Measurements from ENCODE around the gene LMX1A.
A peak's percentile ranks its signal among the peaks of the same experiment; 100 is the strongest.

The LMX1A gene
- long read RNA-seq, donor 1 = 0 reads
- long read RNA-seq, donor 2 = 0 reads
- long read RNA-seq, donor 3 = 0 reads
- long read RNA-seq, donor 4 = 0 reads
- long read RNA-seq, donor 5 = 0 reads
- long read RNA-seq, donor 6 = 0 reads
- long read RNA-seq, donor 7 = 0 reads
- long read RNA-seq, donor 8 = 0 reads

DNA sequence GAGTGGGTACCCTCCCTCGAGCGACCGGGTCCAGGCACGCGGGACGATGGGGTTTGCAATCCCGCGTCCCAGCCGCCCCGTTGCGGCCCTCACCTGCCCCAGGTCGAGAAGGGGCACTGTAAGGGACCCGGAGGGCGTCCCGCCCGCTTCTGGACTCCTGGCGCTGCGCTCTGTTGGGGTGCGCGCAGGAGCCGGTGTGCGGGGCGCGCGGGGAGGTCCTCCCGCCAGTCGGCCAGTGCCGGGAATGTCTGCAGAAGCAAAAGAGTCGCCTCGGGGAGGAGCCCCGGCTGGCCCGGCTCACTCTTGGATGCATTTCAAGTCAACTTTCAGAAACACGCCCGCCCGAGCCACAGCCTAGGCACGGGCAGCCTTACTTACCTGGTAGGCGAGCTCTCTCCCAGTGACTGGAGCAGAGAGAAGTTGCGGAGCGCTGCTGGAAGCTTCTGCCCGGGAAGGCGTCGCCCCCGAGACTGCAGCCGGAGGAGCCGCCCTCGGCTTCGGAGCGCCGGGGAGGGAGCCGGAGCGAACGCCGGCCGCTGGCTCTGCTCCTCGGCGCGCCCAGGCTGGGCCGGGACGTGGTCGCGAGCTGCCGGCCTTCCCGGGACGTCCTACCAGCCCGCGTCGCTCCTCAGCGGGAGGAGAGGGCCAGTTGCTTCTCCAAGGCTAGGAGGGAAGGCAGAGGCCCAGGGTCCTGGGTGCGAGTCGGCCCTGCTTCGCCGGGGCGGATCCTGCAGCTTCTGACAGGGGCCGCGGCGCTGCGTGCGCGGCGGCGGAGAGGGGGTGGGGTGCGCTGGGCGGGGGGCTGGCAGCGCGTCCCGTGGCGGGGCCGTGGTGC is at the start of gene LMX1A:
LMX1A (minus strand) TSS at position 739 of the 835 bp plus-strand sequence. CDS start 1,156 bp downstream, outside the sequence.
- peak; percentile 73 for DNase-seq

DNA sequence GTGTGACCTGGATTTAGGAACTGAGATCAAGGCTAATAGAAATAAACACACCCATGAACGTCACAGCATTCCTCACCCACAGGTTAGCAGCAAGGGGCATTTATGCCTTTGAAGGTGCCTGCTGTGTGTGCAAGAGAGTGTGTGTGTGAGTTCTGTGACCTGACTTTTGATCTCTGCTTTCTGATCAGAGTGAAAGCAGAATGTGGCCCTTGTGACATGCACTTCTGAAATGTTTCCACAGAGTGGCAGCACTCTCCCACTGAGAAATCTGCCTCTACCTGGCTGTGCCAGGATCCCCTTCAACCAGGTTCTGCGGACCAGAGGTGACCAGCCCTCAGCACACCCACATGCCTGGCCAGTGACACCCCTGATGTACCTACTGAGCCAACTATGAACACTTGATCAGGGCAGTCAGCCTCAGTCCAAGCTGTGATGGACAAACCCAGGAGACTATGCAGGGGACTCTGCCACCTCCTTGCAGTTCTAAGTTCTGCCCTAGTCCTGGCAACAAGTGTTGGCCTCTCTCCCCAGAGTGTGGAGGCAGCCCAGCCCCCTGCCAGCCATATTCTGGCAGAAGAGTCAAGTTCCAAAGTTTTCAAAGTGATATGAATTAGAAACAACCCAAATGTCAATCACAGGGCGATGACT is 47.4 kb upstream of the LMX1A start:
- peak; percentile 33 for DNase-seq

DNA sequence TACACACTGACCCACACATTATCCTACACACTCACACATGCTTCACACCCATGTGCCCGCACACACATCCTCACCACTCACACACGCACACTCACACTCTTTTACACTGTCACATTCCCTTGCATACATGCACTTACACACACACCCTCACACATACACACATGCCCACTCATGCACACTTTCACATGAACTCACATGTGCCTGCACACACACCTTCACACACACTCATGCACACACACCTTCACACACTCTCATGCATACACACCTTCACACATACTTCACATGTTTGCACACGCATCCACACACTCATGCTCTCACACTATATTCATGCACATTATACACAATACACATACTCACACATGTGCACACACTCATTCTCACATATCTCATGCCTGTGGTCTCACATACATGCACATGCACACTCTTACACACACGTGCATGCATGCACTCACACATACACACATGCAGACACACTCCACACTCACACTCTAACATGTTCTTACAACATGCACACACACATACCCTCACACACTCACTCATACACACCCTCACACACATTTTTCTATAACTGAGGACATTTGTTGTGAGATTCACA is 46.1 kb upstream of the LMX1A start:
- DNase-seq = no peak

DNA sequence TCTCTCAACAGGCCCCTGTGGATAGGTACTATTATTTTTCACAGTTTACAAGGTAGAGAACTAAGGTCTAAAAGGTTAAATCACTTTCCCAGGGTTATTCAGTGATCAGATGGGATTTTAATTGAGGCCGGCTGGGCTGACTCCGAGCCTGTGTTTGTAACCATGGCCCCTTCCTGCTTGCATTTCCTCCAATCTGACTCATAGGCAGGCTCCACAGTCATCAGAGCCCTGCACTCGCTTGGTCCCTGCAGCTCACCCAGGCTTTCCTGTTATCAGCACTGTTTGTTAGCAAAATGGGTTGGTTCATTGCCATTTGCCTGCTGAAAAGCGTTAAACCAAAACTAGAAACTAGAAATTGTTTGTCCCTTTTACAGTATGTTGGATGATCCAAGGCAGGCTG is 41.4 kb upstream of the LMX1A start:
- DNase-seq = no peak

DNA sequence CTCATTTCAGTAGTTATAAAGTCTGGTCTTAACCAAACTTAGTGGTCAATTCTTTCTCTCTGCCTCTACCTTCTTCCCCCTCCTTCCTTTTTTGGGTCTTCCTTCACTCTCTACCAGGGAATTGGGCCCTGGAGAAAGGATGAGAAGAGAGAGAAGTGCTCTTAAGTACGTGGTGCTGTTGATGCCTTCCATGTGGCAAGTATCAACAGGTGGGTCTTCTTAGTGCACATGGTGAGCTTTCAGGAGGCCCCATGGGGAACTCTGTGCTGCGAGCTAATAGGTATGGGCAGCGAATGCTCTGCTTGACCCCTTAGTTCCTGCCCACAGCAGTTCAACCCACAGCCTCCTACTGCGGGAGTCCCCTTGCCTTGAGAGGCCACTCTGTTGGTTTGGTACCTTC is 39.4 kb upstream of the LMX1A start:
- no peak for DNase-seq

DNA sequence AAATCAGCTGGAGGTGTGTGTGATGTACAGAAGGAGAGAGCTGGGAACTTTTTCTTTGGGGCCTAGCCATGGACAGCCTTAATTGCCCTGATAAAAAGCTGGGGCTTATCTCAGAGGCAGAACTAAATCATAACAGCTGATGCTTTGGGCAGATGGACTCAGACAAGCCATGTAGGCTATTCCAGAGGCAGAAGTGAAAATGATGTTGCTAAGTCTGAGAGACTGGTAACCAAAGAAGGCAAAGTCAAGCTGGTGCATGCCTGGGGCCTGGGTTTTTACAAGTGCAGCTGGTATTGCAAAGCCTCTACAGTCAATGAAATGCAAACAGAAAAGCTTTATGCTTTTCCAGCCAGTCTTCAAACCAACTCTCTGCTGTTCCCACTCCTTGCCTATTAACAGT is 39.0 kb upstream of the LMX1A start:
- no peak for DNase-seq

DNA sequence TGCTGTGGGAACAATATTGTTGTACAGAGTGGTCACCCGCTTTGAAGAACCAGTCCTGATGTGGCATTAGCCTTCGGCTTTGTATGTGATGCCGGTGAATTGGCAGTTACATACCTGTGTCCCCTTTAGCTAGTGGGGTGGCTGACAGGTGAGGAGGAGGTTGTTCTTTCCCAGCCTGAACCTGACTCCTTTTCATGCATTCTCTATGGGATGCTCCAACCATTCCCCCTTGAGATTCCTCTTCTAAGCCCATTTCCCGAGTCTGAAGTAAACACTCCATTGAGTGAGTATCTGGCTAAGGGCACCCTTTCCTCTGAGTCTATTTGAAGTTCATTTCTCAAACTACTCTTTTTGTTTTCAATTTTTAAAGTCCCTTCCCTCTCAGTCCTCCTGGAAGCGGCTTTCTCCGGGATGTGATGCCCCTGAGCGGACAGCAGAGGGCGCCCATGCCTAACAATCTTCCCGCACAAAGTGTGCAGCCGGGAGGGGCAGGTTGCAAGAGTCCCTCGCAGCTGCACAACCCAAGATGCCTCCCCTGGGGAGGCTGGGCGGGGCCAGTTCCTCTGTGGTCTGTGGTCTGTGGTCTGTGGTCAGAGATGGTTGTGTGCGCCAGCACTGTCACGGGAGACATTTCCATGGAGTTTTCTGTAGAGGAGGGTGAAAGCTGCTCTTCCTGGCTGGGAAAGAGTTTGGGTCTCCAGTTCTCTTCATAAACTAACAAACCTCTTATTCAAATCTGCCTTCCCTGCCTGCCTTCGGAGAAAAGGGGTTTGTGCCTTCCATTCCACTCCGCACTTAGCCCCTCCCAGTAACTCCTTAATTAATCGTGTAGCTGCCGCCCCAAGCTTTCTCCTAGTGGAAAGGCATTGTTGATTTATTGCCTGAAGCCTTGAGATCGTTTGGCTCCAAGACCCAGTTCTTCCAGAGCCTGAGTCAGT is 36.4 kb upstream of the LMX1A start:
- DNase-seq = peak; percentile 77

DNA sequence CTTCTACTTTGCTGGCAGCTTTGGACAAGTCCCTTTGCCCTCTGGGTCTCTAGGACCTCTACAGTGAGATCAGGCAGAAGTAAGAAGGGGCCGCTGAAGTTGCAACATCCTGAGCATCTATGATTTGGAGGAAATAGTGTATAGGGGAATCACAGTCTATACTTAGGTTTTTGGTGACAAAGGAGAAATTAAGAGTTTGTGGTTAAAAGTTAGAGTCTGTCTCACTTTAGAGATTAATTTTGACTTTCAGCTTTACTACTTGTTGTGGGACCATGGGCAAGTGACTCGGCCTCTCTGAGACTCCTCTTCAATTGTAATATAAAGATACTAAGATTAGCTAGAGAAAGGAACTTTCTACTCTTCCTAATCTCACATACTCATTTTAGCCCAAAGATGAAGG is 33.1 kb upstream of the LMX1A start:
- DNase-seq = no peak

DNA sequence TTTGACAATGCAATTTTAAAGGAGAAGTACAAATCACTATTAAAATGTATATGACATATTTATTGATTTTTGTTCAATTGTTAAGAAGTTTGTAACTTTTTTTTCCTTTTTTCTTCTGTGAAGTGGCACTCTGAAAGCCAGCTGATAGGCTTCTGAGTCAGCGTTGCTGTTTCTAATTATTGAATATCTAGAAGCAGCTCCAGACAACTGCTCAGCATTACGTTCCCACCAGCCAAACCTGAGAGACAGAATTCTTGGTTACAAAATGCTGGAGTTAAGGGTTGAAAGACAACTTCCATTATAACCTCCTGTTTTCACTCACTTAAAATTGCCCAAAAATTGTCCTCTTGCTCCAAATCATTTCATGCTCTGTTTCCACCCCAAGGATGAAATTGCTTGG is 31.4 kb upstream of the LMX1A start:
- DNase-seq = no peak

DNA sequence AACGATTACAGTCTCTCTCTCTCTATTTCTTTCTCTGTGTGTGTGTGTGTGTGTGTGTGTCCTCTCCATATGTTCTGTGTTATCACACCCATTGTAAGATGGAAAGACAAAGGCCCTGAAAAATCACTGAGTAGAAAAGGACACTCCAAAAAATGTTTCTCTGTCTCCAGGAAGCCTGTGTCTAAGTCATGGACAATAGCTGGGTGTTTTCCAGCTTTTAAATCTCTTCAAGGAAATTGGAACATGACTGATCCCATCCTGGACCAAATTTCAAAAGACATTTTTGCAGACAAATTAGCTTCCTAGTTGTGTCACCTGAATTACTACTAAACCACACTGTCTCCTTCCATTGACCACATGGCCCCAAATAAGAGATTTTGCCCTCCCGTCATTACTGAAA is 31.0 kb upstream of the LMX1A start:
- DNase-seq = no peak

DNA sequence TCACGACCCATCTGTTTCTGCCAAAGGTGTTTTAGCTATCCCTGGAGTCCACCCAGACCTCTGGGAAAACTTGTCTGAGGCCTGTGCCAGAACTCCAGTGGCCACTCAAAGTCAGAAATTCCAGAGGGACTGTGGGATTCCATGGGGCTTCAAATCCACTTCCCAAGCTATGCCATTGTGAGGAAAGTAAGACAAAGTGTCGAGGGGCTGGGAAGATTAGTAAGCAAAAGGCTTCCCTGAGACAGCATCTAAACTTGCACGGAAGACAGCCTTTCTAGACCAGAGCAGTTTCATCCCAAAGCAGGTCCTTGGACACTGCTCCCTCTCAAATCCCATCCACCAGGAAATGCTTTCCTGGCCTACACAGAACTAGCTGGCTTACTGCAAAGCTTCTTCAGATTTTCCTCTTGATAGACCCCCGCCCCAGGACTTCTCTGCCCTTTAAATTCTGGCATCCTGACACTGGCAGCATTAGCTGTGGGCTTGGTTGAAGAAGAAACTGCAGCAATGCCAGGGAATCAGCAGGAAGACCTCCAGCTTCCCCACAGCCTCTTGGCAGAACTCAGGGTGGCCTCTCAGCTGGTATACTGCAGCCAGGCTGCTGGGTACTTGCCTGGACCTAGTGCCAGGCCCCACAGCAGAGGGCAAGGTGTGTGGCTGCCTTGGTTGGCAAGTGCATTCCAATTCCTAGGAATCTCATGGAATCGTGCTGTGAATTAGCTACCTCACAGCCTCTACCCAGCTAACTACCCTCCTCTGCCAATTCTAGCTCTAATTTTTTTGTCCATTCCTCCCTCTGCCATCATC is 27.3 kb upstream of the LMX1A start:
- DNase-seq = no peak

DNA sequence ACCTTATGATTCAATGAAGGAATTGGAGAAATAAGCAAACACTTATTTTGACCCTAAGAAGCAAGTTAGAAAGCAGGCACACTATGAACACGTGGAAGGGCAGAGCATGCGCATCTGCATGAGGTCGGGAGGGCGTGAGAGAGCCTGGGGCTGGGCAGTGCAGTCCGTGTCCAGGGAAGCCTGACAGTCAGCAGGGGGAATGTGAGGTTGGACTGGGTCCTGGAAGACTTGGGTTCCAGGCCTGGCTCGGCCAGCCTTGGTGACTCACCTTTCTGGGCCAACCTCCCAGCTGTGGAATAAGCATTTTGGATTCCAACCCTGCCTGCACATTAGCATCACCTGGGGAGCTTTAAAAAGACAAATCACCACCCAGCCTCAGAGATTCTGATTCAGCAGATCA is 26.6 kb upstream of the LMX1A start:
- DNase-seq = no peak

DNA sequence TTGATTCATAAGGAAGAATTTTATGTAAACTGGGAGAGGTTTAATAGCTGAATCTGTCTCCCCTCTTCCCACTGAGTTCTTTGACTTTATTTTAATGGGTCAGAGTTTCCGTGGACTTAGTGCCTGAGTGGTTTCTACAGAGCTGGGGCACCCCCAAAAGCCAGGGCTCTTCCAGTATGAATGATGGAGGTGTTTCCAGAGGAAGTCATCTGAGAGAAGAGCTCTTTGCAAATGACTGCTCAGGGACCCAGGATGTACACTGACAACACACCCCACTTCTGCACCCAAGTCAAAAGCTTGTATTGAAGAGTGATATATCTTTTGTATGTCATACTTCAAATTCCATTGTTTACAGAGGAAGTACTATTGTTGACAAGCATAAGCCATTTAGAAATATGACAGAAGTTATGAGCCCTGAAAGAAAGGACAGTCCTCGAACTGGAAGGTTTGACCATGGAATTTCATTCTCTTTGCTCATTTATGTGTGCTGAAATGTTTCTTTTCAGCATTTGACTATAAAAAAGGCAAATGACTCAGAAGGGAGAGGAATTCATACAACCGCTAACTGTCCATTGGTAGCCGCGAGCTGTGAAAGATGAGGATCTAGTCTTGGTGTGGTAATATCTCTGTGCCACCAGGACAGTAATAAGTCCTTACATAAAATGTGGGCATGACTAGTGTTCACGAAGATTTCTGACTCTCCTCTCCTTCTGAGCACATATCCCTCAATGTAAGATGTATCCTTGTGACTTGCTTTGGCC is 25.4 kb upstream of the LMX1A start:
- no peak for DNase-seq

DNA sequence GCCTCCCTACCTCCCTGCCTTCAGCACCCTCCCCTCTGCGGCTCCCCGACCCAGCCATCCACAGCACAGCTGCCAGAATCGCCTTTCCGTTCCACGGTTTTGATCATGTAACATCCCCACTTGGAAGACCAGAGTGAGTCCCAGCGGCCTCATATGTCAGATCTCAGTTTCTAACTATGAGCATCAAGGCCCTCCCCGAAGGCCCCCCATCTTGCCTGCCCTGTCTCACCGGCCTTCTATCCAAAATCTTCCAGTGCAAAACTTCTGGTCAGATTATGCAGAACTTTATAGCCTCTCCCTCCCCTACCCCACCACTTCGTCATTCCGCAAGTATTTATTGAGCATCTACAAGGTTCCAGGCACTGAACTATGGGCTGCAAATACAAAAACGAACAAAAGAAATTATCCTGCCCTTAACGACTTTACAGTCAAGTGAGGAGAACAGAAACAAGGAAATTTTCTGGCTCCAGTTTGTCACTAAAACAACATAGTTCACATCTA is 20.3 kb upstream of the LMX1A start:
- DNase-seq = no peak

DNA sequence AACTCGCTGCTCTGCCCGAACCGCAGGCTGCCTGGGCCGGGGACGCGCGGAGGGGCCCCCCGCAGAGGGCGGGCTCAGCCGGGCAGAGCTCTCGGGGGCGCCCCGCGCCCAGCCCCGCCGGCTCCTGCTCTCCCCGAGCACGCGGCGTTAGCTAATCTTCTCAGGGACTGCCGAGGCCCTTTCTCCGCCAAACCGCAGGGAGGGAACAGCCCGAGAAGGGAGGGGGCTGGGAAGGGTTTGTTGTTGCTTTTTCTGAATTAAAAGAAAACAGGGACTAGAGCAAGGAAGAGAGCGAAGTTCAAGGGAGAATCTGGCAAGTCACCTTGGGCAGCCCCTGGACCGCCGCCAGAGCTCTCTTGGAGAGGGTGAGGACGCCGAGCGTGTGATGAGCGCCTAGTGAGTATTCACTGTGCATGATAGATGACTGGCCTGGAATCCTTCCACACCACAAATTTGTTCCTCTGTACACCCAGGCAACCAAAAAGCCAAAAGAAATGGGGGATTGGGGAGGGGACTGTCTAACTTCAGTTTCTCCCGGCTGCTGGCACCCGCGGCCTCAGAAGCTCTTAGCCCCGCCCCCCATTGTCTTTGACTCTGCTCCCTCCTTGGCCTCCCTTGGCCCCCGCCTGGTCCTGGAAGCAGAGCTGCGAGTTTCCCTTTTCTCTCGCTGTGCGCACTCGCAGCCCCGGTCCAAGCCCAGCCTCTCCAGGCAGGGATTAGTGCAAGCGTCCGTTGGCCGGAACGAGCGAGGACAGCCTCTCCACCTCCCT is 19.7 kb upstream of the LMX1A start:
- peak; percentile 85 for DNase-seq

DNA sequence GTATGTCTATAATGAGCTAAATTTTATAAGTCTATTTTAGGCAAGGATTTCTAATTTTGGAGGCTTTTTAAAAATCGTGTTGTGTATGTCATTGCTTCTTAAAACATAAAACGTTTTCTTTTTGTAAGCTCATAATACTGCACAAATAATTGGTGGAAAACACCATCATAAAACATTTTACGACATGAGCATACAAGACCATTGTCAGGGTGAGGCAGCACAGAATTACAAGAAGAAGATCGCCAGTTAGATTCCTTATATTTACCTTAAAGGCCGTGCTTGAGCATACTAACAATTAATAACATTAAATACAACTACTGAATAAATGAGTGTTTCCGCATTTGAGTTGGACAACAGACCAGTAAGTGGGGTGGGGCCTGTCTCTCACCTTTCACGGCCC is 19.1 kb upstream of the LMX1A start:
- no peak for DNase-seq

DNA sequence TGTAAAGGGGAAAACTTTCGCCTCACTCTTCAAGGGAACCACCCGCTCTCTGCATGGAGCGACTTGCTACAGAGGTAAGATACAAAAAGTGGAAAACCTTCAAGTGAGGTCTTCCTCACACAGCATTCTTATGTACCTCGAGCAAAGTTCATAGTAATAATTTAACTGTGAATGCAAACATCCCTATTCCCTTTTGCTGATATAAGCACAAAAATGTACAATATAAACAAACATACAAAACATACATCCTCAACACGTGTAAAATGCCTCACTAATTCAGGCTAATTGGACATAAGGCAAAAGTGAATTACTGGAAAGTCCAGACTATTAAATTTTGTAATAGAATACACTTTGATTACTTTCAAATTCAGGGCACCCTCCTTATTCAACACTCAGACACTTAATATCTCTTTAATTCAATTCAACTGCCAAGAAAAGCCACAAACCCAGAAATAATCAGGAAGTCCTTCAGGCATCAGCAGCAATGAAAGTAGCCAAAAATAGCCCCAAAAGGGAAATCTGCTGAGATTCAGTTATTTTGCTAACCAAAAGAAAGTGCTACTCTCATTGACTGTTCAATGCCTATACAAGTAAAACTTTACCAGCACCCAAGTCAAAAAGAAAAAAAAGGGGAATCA is 15.2 kb upstream of the LMX1A start:
- no peak for DNase-seq

DNA sequence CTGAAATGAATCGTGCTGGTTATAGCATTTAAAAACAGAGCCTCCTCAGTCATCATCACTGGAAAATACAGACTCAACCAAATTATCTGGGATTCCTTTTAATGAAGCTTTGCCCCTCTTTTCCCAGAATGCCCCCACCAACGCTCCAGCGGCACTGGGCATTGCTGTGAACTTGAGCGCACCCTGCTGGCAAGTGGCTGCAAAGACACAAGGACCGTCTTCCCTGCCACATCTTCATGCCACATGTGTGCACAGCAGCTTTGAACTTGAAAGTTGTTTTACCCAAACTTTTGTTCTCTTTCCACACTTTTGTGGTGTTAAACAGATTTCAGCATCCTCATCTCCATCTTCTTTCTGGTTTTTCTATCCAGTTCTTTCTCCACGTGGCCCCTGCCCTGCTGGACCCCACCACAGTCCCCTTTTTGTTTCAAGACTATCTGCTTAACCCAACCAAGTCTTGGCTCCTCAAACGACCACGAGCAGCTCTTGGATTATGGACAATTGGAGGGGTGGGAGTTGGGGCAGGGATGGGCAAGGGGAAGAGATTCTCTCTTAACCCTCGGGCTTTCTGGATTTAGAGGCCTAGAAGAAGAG is 12.8 kb upstream of the LMX1A start:
- peak; percentile 44 for DNase-seq

All from right kidney (tissue), 9 donors.